ENCODE data around the gene ITGA2B. TPM values are rescaled to one million over a fixed set of nuclear protein-coding genes. Genes with fewer than 3 reads are reported as not detected.

ITGA2B gene
- total and polyA plus RNA-seq, 2 of the 13 experiments (the other 11 are each of a cell fraction or from before 2014, with no cell fraction given), result 0.38 to 1.1 TPM

- TF ChIP-seq RORA (CRISPR knock-in tag; IDR thresholded peaks at IDR 0.05) (no peak), HDAC2 (CRISPR knock-in tag; IDR thresholded peaks at IDR 0.05) (peak; percentile 91), CENPX (CRISPR knock-in tag; IDR thresholded peaks at IDR 0.05) (no peak), GABPB1 (CRISPR knock-in tag; IDR thresholded peaks at IDR 0.05) (peak; percentile 68), ZNF891 (CRISPR knock-in tag; IDR thresholded peaks at IDR 0.05) (0 out of 2 replicates have a peak, but pooled peaks have one; percentile 0), SALL2 (CRISPR knock-in tag; IDR thresholded peaks at IDR 0.05) (peak; percentile 73; the same call in 1 of the 2 replicates), SPEN (CRISPR knock-in tag; IDR thresholded peaks at IDR 0.05; ENCODE audit: low read depth) (peak; percentile 78; the same call in 1 of the 2 replicates), ZNF121 (CRISPR knock-in tag; IDR thresholded peaks at IDR 0.05) (peak; percentile 25; the same call in 1 of the 2 replicates), BHLHE40 (IDR thresholded peaks at IDR 0.05; ENCODE audit: low read length) (no peak), ZNF713 (CRISPR knock-in tag; IDR thresholded peaks at IDR 0.05) (no peak), THAP9 (CRISPR knock-in tag; IDR thresholded peaks at IDR 0.05; ENCODE audit: borderline replicate concordance) (no peak), KDM2A (CRISPR knock-in tag; IDR thresholded peaks at IDR 0.05; ENCODE audit: borderline replicate concordance, low read depth) (peak; percentile 85), HDAC1 (CRISPR knock-in tag; IDR thresholded peaks at IDR 0.05) (peak; percentile 97), KAT8 (CRISPR knock-in tag; IDR thresholded peaks at IDR 0.05) (peak; percentile 100), RXRA (CRISPR knock-in tag; IDR thresholded peaks at IDR 0.05) (peak; percentile 17; the same call in 1 of the 2 replicates), PAWR (CRISPR knock-in tag; IDR thresholded peaks at IDR 0.05; ENCODE audit: borderline replicate concordance) (no peak), ZIK1 (CRISPR knock-in tag; IDR thresholded peaks at IDR 0.05; ENCODE audit: borderline replicate concordance, low read depth) (no peak; the same call in 1 of the 2 replicates), ZNF280B (CRISPR knock-in tag; IDR thresholded peaks at IDR 0.05; ENCODE audit: borderline replicate concordance) (no peak), ARID4A (CRISPR knock-in tag; IDR thresholded peaks at IDR 0.05; ENCODE audit: borderline replicate concordance) (peak; percentile 92; the same call in 1 of the 2 replicates), ZBTB3 (CRISPR knock-in tag; IDR thresholded peaks at IDR 0.05; ENCODE audit: borderline replicate concordance, low read depth) (0 out of 2 replicates have a peak, but pooled peaks have one; percentile 52)
Observed at GRCh38 chr17:44344939-44345453, 44.5 kb downstream of the ITGA2B start, which contains the start of gene GRN (continued).
